HG03521 (cell line): ENCODE data around the gene SRP9.
"Not testable (repeated sequence)": the region's sequence is repeated elsewhere in the genome, so short reads cannot be mapped to it uniquely, and the experiment has no call there.

Experiments
- ATAC-seq: cut with Tn5 transposase; IDR thresholded peaks from one replicate; pipeline ENCODE4 v1.9.1; 2021; ENCODE audit warnings: mild to moderate bottlenecking, moderate library complexity; ENCODE audit not compliant: unreplicated experiment

SRP9 gene

DNA sequence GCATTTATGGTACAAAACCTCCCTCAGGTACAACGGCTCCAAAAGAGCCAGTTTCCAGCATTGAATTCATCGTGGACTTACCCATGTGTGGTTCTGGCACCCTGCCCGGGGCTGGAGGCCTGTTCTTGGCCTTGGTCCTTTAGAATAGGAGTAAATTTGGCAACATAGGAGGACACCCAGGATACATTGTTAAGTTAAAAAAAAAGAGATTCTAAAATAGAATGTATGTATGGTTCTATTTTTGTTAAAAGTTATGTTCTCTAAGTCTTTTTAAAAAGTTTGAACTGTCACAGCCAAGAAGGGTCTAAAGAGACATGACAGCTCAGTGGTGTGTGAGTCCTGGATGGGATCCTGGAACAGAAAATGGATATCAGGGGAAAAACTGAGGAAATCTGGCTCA lies 58.2 kb downstream of the SRP9 start:
- ATAC-seq, result no peak

DNA sequence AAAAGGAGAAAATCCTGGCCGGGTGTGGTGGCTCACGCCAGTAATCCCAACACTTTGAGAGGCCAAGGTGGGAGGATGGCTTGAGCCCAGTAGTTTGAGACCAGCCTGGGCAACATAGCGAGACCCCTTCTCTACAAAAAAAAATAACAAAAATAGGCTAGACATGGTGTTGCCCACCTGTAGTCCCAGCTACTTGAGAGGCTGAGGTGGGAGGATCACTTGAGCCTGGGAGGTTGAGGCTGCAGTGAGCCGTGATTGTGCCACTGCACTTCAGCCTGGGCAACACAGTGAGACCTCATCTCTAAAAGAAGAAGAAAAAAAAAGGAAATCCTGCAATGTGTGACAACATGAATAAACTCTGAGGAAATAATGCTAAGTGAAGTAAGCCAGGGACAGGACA lies 58.7 kb downstream of the SRP9 start:
- not testable (repeated sequence) for ATAC-seq

DNA sequence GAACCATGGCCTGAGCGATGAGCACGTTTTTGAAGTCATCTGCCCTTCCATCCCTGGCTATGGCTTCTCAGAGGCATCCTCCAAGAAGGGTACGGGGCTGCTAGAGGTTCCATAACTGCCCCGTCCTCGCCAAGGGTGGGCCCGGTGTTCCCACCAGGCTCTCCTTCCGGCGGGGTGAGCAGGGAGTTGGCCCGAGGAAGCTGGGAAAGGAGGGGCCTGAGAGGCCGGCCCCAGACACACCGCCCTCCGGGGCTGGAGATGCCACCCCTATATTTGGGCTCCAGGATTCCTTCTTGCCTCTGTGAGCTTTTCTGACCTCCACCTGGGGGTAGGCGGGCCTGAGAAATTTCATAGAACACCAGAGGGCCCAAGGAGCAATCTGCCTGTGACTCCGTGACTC lies 61.2 kb downstream of the SRP9 start:
- ATAC-seq, result no peak
